Liver (tissue), 9 donors: ENCODE results near the gene NFE2L2. TPM values are rescaled to one million over a fixed set of nuclear protein-coding genes. Genes with fewer than 3 reads are reported as not detected.

Experiments
- DNase-seq: peaks from one replicate; pipeline ENCODE4 v3.0.0-alpha.2; 2017; ENCODE audit warnings: low spot score
- H3K27ac ChIP-seq, 2 donors: one replicate each; pipeline ENCODE4 v1.7.0; 2013; ENCODE audit warnings: inconsistent platforms in 2 of 2, low read length in 2 of 2, control low read depth in 1 of 2, low read depth in 1 of 2, mild to moderate bottlenecking in 1 of 2
- H3K27me3 ChIP-seq, 4 donors: one replicate each; pipeline versions ENCODE4 v1.6.1 to v1.7.0; 2013; ENCODE audit warnings: low read length in 3 of 4, inconsistent platforms in 1 of 4, mild to moderate bottlenecking in 1 of 4, moderate library complexity in 1 of 4; ENCODE audit not compliant: control insufficient read depth in 4 of 4, insufficient read depth in 4 of 4
- H3K36me3 ChIP-seq, 4 donors: one replicate each; pipeline versions ENCODE4 v1.6.1 to v1.7.0; 2013; ENCODE audit warnings: low read length in 3 of 4, mild to moderate bottlenecking in 3 of 4, low read depth in 1 of 4, moderate library complexity in 1 of 4; ENCODE audit not compliant: control insufficient read depth in 4 of 4, insufficient read depth in 3 of 4
- H3K4me1 ChIP-seq, 4 donors: one replicate each; pipeline versions ENCODE4 v1.6.1 to v1.7.0; 2013; ENCODE audit warnings: low read length in 3 of 4, mild to moderate bottlenecking in 3 of 4, moderate library complexity in 1 of 4; ENCODE audit not compliant: control insufficient read depth in 4 of 4, insufficient read depth in 4 of 4
- H3K4me3 ChIP-seq, 3 donors: one replicate each; pipeline versions ENCODE4 v1.6.1 to v1.7.0; 2013; ENCODE audit warnings: low read length in 3 of 3, control low read depth in 1 of 3, low read depth in 1 of 3, mild to moderate bottlenecking in 1 of 3
- H3K9ac ChIP-seq, 2 donors: one replicate each; pipeline ENCODE4 v1.7.0; 2013; ENCODE audit warnings: low read length in 2 of 2, mild to moderate bottlenecking in 2 of 2, moderate library complexity in 2 of 2, control low read depth in 1 of 2, low read depth in 1 of 2
- H3K9me3 ChIP-seq, 4 donors: one replicate each; pipeline versions ENCODE4 v1.6.1 to v1.7.0; 2013; ENCODE audit warnings: low read length in 3 of 4; ENCODE audit not compliant: control insufficient read depth in 4 of 4
- EGR1 ChIP-seq, 2 donors: IDR thresholded peaks; 2 replicates each; pipeline ENCODE4 v1.6.1; 2016 to 2018; ENCODE audit warnings: antibody characterized with exemption in 2 of 2, low read depth in 2 of 2
- FOXA1 ChIP-seq: IDR thresholded peaks from 2 replicates; pipeline ENCODE4 v1.6.1; 2016; ENCODE audit warnings: antibody characterized with exemption
- FOXA2 ChIP-seq: IDR thresholded peaks from 2 replicates; pipeline ENCODE4 v1.6.1; 2016; ENCODE audit warnings: antibody characterized with exemption
- GABPA ChIP-seq, 2 donors: IDR thresholded peaks in 1 of 2; conservative IDR thresholded peaks in 1 of 2; 2 replicates each; pipeline ENCODE4 v1.6.1; 2016; ENCODE audit warnings: antibody characterized with exemption in 2 of 2, mild to moderate bottlenecking in 1 of 2, moderate library complexity in 1 of 2
- HNF4A ChIP-seq, 2 donors: conservative IDR thresholded peaks; 2 replicates each; pipeline ENCODE4 v1.6.1; 2016; ENCODE audit warnings: antibody characterized with exemption in 2 of 2, mild to moderate bottlenecking in 2 of 2
- HNF4G ChIP-seq: IDR thresholded peaks from 2 replicates; pipeline ENCODE4 v1.6.1; 2016; ENCODE audit warnings: antibody characterized with exemption
- JUND ChIP-seq, 2 donors: IDR thresholded peaks; 2 replicates each; pipeline ENCODE4 v1.6.1; 2016; ENCODE audit warnings: antibody characterized with exemption in 2 of 2
- NR2F2 ChIP-seq: IDR thresholded peaks from 2 replicates; pipeline ENCODE4 v1.6.1; 2016; ENCODE audit warnings: antibody characterized with exemption
- RAD21 ChIP-seq, 2 donors: IDR thresholded peaks; 2 replicates each; pipeline ENCODE4 v1.6.1; 2016; ENCODE audit warnings: antibody characterized with exemption in 2 of 2, mild to moderate bottlenecking in 2 of 2
- RXRA ChIP-seq, 2 donors: IDR thresholded peaks; 2 replicates each; pipeline ENCODE4 v1.6.1; 2017 to 2018; ENCODE audit warnings: antibody characterized with exemption in 2 of 2, mild to moderate bottlenecking in 1 of 2
- SP1 ChIP-seq: IDR thresholded peaks from 2 replicates; pipeline ENCODE4 v1.6.1; 2018; ENCODE audit warnings: antibody characterized with exemption, mild to moderate bottlenecking
- TAF1 ChIP-seq: conservative IDR thresholded peaks from 2 replicates; pipeline ENCODE4 v1.6.1; 2016; ENCODE audit warnings: antibody characterized with exemption, mild to moderate bottlenecking
- YY1 ChIP-seq: IDR thresholded peaks from 2 replicates; pipeline ENCODE4 v1.6.1; 2016; ENCODE audit warnings: antibody characterized with exemption, mild to moderate bottlenecking
- WGBS: extraction: QIAGEN DNeasy Blood & Tissue Kit; methylation state at CpG from one replicate; pipeline ENCODE4 v1.1.7; 2013; 5-methylcytosine and 5-hydroxymethylcytosine counted together
- polyA plus RNA-seq, 2 donors: library from polyadenylated mRNA; stranded (reverse) in 1 of 2; unstranded in 1 of 2; fragments of 200-250 nt in 1 of 2; fragments of >200 nt in 1 of 2; fragmentation: Nextera tagmentation in 1 of 2; extraction: Ambion mirVana in 1 of 2; gene quantifications; one replicate each; pipeline versions ENCODE4 v1.2.1 to v1.2.3, GENCODE V29; 2013 to 2015
- total RNA-seq, 2 donors: library from RNA; depleted of rRNA; stranded (reverse); fragments of >200 nt; gene quantifications; one replicate each; pipeline ENCODE4 v1.2.3, GENCODE V29; 2014
- TF ChIP-seq, protein P1 (sequence below): IDR thresholded peaks from 2 replicates; pipeline ENCODE4 v1.6.1; 2016; ENCODE audit warnings: antibody characterized with exemption
- TF ChIP-seq, protein P2 (sequence below): fragments of 150-350 bp; IDR thresholded peaks from 2 replicates; pipeline ENCODE4 v1.5.1; 2017; ENCODE audit warnings: improper control_type of control experiment, low read depth, low read length; ENCODE audit not compliant: missing input control
- TF ChIP-seq, protein P3 (sequence below): IDR thresholded peaks from 2 replicates; pipeline ENCODE4 v1.6.1; 2016; ENCODE audit warnings: antibody characterized with exemption
- TF ChIP-seq, protein P4 (sequence below): IDR thresholded peaks from 2 replicates; pipeline ENCODE4 v1.6.1; 2016; ENCODE audit warnings: antibody characterized with exemption
- donor health status: healthy.
- donor health status: healthy.
- donor health status: healthy.
- donor health status: healthy.
- donor health status: healthy.

The NFE2L2 gene
- total and polyA plus RNA-seq, 4 donors = 22.5 to 31.0 (median 27.1) TPM

DNA sequence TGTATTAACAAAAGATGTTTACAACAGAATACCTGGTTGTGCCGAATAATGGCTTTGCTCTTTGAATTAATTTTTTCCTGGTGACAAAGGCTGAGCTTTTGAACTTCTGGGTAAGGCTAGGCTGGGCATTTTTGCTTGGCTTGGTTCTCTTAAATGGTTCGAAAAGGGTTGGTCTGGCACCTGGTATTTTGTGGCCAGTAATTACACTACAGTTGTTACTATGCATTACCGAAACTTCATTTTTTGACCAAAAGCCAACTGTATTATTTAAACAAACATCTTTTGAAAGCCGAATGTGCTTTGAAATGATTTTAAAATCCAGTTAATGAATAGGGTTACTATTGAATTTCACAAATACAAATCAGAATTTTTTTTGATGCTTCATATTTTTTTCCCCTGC, 19.4 kb upstream of the NFE2L2 start:
- no peak for TF ChIP-seq JUND (IDR thresholded peaks at IDR 0.05)
- no peak for TF ChIP-seq SP1
- TF ChIP-seq, protein P1, sequence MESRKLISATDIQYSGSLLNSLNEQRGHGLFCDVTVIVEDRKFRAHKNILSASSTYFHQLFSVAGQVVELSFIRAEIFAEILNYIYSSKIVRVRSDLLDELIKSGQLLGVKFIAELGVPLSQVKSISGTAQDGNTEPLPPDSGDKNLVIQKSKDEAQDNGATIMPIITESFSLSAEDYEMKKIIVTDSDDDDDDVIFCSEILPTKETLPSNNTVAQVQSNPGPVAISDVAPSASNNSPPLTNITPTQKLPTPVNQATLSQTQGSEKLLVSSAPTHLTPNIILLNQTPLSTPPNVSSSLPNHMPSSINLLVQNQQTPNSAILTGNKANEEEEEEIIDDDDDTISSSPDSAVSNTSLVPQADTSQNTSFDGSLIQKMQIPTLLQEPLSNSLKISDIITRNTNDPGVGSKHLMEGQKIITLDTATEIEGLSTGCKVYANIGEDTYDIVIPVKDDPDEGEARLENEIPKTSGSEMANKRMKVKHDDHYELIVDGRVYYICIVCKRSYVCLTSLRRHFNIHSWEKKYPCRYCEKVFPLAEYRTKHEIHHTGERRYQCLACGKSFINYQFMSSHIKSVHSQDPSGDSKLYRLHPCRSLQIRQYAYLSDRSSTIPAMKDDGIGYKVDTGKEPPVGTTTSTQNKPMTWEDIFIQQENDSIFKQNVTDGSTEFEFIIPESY = no peak
- TF ChIP-seq TAF1 = no peak
- no peak for TF ChIP-seq FOXA1
- no peak for TF ChIP-seq HNF4A (conservative IDR thresholded peaks at IDR 0.05)
- TF ChIP-seq, protein P2, sequence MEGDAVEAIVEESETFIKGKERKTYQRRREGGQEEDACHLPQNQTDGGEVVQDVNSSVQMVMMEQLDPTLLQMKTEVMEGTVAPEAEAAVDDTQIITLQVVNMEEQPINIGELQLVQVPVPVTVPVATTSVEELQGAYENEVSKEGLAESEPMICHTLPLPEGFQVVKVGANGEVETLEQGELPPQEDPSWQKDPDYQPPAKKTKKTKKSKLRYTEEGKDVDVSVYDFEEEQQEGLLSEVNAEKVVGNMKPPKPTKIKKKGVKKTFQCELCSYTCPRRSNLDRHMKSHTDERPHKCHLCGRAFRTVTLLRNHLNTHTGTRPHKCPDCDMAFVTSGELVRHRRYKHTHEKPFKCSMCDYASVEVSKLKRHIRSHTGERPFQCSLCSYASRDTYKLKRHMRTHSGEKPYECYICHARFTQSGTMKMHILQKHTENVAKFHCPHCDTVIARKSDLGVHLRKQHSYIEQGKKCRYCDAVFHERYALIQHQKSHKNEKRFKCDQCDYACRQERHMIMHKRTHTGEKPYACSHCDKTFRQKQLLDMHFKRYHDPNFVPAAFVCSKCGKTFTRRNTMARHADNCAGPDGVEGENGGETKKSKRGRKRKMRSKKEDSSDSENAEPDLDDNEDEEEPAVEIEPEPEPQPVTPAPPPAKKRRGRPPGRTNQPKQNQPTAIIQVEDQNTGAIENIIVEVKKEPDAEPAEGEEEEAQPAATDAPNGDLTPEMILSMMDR = no peak
- TF ChIP-seq, protein P3, sequence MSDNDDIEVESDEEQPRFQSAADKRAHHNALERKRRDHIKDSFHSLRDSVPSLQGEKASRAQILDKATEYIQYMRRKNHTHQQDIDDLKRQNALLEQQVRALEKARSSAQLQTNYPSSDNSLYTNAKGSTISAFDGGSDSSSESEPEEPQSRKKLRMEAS = no peak
- WGBS = 89% methylated on average over 4 of the region's 4 CpGs
- H3K27ac ChIP-seq = no peak overlapping the region

DNA sequence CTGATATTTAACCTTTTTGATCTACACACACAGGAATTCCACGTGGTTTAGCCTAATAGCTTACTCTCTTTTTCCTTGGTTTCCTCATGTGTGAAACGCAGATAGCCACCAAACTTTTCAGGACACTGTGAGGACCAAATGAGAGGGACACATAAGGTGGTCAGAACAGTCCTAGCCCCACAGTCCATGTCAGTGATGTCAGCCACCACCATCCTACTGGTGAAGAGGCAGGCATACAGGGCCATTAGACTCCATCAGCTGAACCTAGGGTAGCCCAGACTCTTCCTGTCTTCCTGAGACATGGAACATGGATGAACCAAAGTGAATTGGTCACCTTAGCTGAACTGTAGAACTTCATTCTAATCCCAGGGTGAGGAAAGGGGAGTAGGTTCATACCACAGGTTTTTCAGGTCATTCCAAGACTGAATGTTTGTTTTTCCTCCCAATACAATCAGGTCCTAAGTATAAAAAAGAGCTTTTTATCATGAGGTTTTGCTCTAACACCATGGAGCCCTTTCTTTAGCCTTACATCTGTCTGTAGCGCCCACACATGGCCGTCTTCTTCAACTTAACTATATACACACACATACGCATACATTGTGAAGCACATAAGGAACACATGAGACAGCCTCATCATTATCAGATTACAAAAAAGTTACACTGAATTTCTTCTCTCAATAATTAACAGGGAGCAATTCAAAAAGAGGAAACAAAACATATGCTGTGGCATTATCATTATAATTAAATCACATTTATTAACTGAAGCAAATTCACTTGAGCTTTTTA, 18.5 kb upstream of the NFE2L2 start:
- Histone ChIP-seq H3K9ac (no peak overlapping the region), H3K9me3 (no peaks in the 10 kb centered on the region), H3K27ac (peak overlapping the region; percentile 68 to 73), H3K4me3 (no peak overlapping the region), H3K27me3 (no peaks in the 10 kb centered on the region), H3K36me3 (no peaks in the 10 kb centered on the region), H3K4me1 (peaks cover 2 to 21% (median 14%) of the 10 kb centered on the region in 4 donors)
- WGBS = 95% methylated on average over 5 of the region's 5 CpGs
- no peak for TF ChIP-seq NR2F2
- peak; percentile 35 to 55 for TF ChIP-seq RXRA (IDR thresholded peaks at IDR 0.05)
- no peak for DNase-seq

More for the DNA sequence above, 19.4 kb upstream of the NFE2L2 start:
- DNase-seq = no peak
- Histone ChIP-seq H3K9ac (no peak overlapping the region), H3K36me3 (no peaks in the 10 kb centered on the region), H3K4me3 (no peak overlapping the region), H3K4me1 (peaks cover 2 to 21% (median 14%) of the 10 kb centered on the region in 4 donors), H3K9me3 (no peaks in the 10 kb centered on the region), H3K27me3 (no peaks in the 10 kb centered on the region)

DNA sequence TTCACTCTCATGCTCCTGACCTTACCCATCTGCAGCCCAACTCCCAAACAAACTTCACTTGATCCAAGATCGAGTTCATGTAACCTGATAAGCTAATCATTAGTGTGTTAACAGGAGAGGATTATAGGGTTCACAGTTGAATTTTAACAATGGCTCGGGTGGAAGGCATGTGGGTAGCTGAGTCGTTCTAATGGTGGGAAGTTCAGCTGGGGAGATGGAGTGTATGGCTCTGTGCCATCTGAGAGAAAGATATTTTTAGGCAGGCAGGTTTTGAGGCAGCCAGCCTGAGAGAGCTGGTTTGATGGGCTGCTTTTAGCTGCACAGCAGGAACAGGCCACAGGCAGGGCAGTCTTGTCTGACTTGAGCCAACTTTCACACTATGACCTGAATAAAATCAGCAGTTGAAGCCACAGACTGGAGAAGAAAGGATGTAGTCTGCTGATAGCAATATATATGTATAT, 17.7 kb upstream of the NFE2L2 start:
- no peak overlapping the region for H3K4me3 ChIP-seq
- WGBS = 32% methylated on average over 3 of the region's 3 CpGs
- H3K4me1 ChIP-seq = peaks cover 2 to 21% (median 14%) of the 10 kb centered on the region in 4 donors
- no peaks in the 10 kb centered on the region for H3K9me3 ChIP-seq
- DNase-seq = no peak
- no peak overlapping the region for H3K9ac ChIP-seq
- H3K27ac ChIP-seq = peak overlapping the region; percentile 68 to 73
- no peaks in the 10 kb centered on the region for H3K27me3 ChIP-seq
- H3K36me3 ChIP-seq = no peaks in the 10 kb centered on the region
- peak in 1 of 2 donors; percentile 51 for TF ChIP-seq EGR1 (IDR thresholded peaks at IDR 0.05; ENCODE audit: low read depth in 2 of 2)
- TF ChIP-seq TAF1 = no peak
- TF ChIP-seq, protein P2 = no peak
- peak; percentile 20 for TF ChIP-seq FOXA1
- TF ChIP-seq GABPA (IDR thresholded peaks at IDR 0.05 in 1 of 2, conservative IDR thresholded peaks at IDR 0.05 in 1 of 2) = peak in 1 of 2 donors; percentile 18
- TF ChIP-seq FOXA2 = peak; percentile 32
- TF ChIP-seq, protein P1 = peak; percentile 74
- TF ChIP-seq NR2F2 = no peak
- peak; percentile 26 for TF ChIP-seq HNF4G
- peak; percentile 88 to 98 for TF ChIP-seq RXRA (IDR thresholded peaks at IDR 0.05)
- TF ChIP-seq YY1 = peak; percentile 91
- peak; percentile 71 for TF ChIP-seq SP1
- TF ChIP-seq RAD21 (IDR thresholded peaks at IDR 0.05) = peak in 1 of 2 donors; percentile 37
- TF ChIP-seq, protein P4, sequence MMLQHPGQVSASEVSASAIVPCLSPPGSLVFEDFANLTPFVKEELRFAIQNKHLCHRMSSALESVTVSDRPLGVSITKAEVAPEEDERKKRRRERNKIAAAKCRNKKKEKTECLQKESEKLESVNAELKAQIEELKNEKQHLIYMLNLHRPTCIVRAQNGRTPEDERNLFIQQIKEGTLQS = no peak
- TF ChIP-seq HNF4A (conservative IDR thresholded peaks at IDR 0.05) = peak; percentile 49 to 82
